IMR-90 (cell line): ENCODE data around the gene TTC27. TPM values are rescaled to one million over a fixed set of nuclear protein-coding genes. Genes with fewer than 3 reads are reported as not detected.

Experiments used
- ATAC-seq: fragments of 200-7000 bp; cut with Tn5 transposase; 2 replicates; pipeline ENCODE4 v1.9.1; 2020; ENCODE audit warnings: low read depth, mild to moderate bottlenecking, moderate library complexity
- BruUV-seq: library from RNA; stranded (reverse); fragments of 400-500 nt; replicated peaks from 2 replicates; lab custom pipeline; 2021; lab: Mats Ljungman, UMichigan
- CTCF ChIA-PET: fragments of 300-600 bp; formaldehyde crosslinking; extraction: SDS; loops from one replicate; lab custom pipeline; 2021; ENCODE audit warnings: antibody characterized with exemption; lab: Yijun Ruan, JAX
- POLR2A ChIA-PET: fragments of 300-600 bp; sonication (Branson Sonifier 250); formaldehyde crosslinking; loops from one replicate; lab custom pipeline; 2022; ENCODE audit warnings: antibody characterized with exemption; ENCODE audit not compliant: unreplicated experiment; lab: Charles Lee
- DNase-seq: peaks from one replicate; pipeline ENCODE4 v3.0.0; 2013
- H2AFZ ChIP-seq: replicated peaks from 2 replicates; pipeline ENCODE3; 2013; ENCODE audit warnings: low read length, mild to moderate bottlenecking; ENCODE audit not compliant: poor library complexity
- H2AK5ac ChIP-seq: 2 replicates; pipeline ENCODE4 v1.6.1; 2013; ENCODE audit warnings: low read depth, low read length, inconsistent platforms
- H2AK9ac ChIP-seq: replicated peaks from 2 replicates; pipeline ENCODE3; 2013; ENCODE audit warnings: mild to moderate bottlenecking, low read depth, low read length, moderate library complexity; ENCODE audit not compliant: poor library complexity
- H2BK120ac ChIP-seq: 2 replicates; pipeline ENCODE4 v1.6.1; 2013; ENCODE audit warnings: low read depth, low read length, inconsistent platforms
- H2BK15ac ChIP-seq: 3 replicates; pipeline ENCODE4 v1.6.1; 2013; ENCODE audit warnings: low read depth, low read length, inconsistent platforms
- H2BK20ac ChIP-seq: 2 replicates; pipeline ENCODE4 v1.6.1; 2013; ENCODE audit warnings: low read depth, mild to moderate bottlenecking, inconsistent platforms, low read length, moderate library complexity
- H2BK5ac ChIP-seq: 2 replicates; pipeline ENCODE4 v1.6.1; 2013; ENCODE audit warnings: mild to moderate bottlenecking, low read depth, low read length, inconsistent platforms; ENCODE audit not compliant: poor library complexity, severe bottlenecking
- H3K14ac ChIP-seq: replicated peaks from 2 replicates; pipeline ENCODE4 v1.6.1; 2013; ENCODE audit warnings: low read depth, low read length, inconsistent platforms
- H3K18ac ChIP-seq: 2 replicates; pipeline ENCODE4 v1.6.1; 2013; ENCODE audit warnings: low read depth, low read length, control low read depth
- H3K23ac ChIP-seq: 2 replicates; pipeline ENCODE4 v1.6.1; 2013; ENCODE audit warnings: low read depth, low read length, inconsistent platforms
- H3K27ac ChIP-seq: 2 replicates; pipeline ENCODE4 v1.5.1; 2013; ENCODE audit warnings: mild to moderate bottlenecking, control low read depth, low read length; ENCODE audit not compliant: insufficient read depth
- H3K27me3 ChIP-seq: 2 replicates; pipeline ENCODE4 v1.6.1; 2013; ENCODE audit warnings: low read length; ENCODE audit not compliant: control insufficient read depth, insufficient read depth
- H3K36me3 ChIP-seq: 2 replicates; pipeline ENCODE4 v1.6.1; 2013; ENCODE audit warnings: low read length, mixed read lengths; ENCODE audit not compliant: control insufficient read depth, insufficient read depth
- H3K4ac ChIP-seq: 2 replicates; pipeline ENCODE4 v1.6.1; 2013; ENCODE audit warnings: low read depth, low read length, inconsistent platforms
- H3K4me1 ChIP-seq: 2 replicates; pipeline ENCODE4 v1.6.1; 2013; ENCODE audit warnings: low read length, mixed read lengths; ENCODE audit not compliant: control insufficient read depth, insufficient read depth
- H3K4me2 ChIP-seq: 2 replicates; pipeline ENCODE4 v1.6.1; 2013; ENCODE audit warnings: low read depth, mild to moderate bottlenecking, control low read depth, low read length, moderate library complexity
- H3K4me3 ChIP-seq: 2 replicates; pipeline ENCODE4 v1.5.1; 2013; ENCODE audit warnings: low read depth, mild to moderate bottlenecking, control low read depth, low read length, moderate library complexity; ENCODE audit not compliant: insufficient read depth
- H3K56ac ChIP-seq: 2 replicates; pipeline ENCODE4 v1.6.1; 2013; ENCODE audit warnings: low read length, inconsistent platforms; ENCODE audit not compliant: insufficient read depth; ENCODE audit errors: extremely low read depth
- H3K79me1 ChIP-seq, 2 experiments: 2 replicates each; pipeline ENCODE4 v1.6.1; 2013; ENCODE audit warnings: low read length in 2 of 2, inconsistent platforms in 1 of 2, low read depth in 1 of 2
- H3K9ac ChIP-seq: 2 replicates; pipeline ENCODE4 v1.6.1; 2013; ENCODE audit warnings: low read depth, low read length, control low read depth
- H3K9me1 ChIP-seq: 2 replicates; pipeline ENCODE4 v1.6.1; 2013; ENCODE audit warnings: low read length, inconsistent platforms; ENCODE audit not compliant: insufficient read depth
- H3K9me3 ChIP-seq: 2 replicates; pipeline ENCODE4 v1.6.1; 2013; ENCODE audit warnings: low read length; ENCODE audit not compliant: control insufficient read depth, insufficient read depth
- H4K20me1 ChIP-seq: 2 replicates; pipeline ENCODE4 v1.6.1; 2013; ENCODE audit warnings: low read length, inconsistent platforms; ENCODE audit not compliant: insufficient read depth
- H4K5ac ChIP-seq: 2 replicates; pipeline ENCODE4 v1.6.1; 2013; ENCODE audit warnings: mild to moderate bottlenecking, low read depth, low read length, control low read depth
- H4K8ac ChIP-seq, 2 experiments: 2 replicates each; pipeline ENCODE4 v1.6.1; 2013; ENCODE audit warnings: low read depth in 2 of 2, low read length in 2 of 2, control low read depth in 1 of 2, inconsistent platforms in 1 of 2
- H4K91ac ChIP-seq: 2 replicates; pipeline ENCODE4 v1.6.1; 2013; ENCODE audit warnings: low read depth, low read length, inconsistent platforms; ENCODE audit not compliant: insufficient read depth
- BHLHE40 ChIP-seq: fragments of 150-350 bp; IDR thresholded peaks from 2 replicates; pipeline ENCODE4 v1.6.1; 2016; ENCODE audit warnings: mild to moderate bottlenecking, low read depth, low read length
- RFX5 ChIP-seq: IDR thresholded peaks from 2 replicates; pipeline ENCODE4 v1.8.0; 2012; ENCODE audit warnings: low read depth, mild to moderate bottlenecking, low read length, moderate library complexity
- USF2 ChIP-seq: fragments of 150-350 bp; IDR thresholded peaks from 2 replicates; pipeline ENCODE4 v1.6.1; 2017; ENCODE audit warnings: mild to moderate bottlenecking, antibody characterized with exemption, low read length, low read depth
- WGBS, 2 experiments: methylation state at CpG; one replicate each; pipeline versions ENCODE4 v1.1.5 to v1.1.7; 2013; ENCODE audit warnings: missing lambda C conversion rate in 2 of 2; ENCODE audit not compliant: insufficient read length in 1 of 2; ENCODE audit errors: extremely low coverage in 2 of 2; 5-methylcytosine and 5-hydroxymethylcytosine counted together
- dilution Hi-C: fragments of 300-500 bp; cut with HindIII; formaldehyde crosslinking; loops from one replicate; pipeline ENCODE4 v1.14.3; 2018; ENCODE audit warnings: low sequenced_read_pairs; ENCODE audit not compliant: unreplicated experiment
- in situ Hi-C: fragments of 300-500 bp; cut with MboI; formaldehyde crosslinking; loops from 3 replicates; pipeline ENCODE4 v1.14.3; 2019; ENCODE audit warnings: low sequenced_read_pairs, inconsistent platforms, mixed read lengths
- intact Hi-C: fragments of 100-400 bp; cut with micrococcal nuclease; formaldehyde crosslinking; loops from 2 replicates; pipeline ENCODE4 v1.10.0; 2022
- polyA plus RNA-seq, 3 experiments: library from polyadenylated mRNA; depleted of rRNA; stranded (reverse); fragments of >200 nt; gene quantifications; 2 replicates each; pipeline ENCODE4 v1.2.3, GENCODE V29; 2012; ENCODE audit warnings: low replicate concordance in 1 of 3
- total RNA-seq: library from RNA; depleted of rRNA; stranded (reverse); fragments of >200 nt; gene quantifications from 2 replicates; pipeline ENCODE4 v1.2.3, GENCODE V29; 2012

The TTC27 gene
- total and polyA plus RNA-seq, 2 of the 4 experiments (the other 2 are of a cell fraction): 12.7 to 30.5 TPM

GRCh38 chr2:32777714-32778113 is 149.9 kb downstream of the TTC27 start:
- H4K8ac ChIP-seq: no peak overlapping the region
- DNase-seq: no peak
- no peak overlapping the region for H2AK9ac ChIP-seq
- H3K4me2 ChIP-seq: no peak overlapping the region
- H3K9ac ChIP-seq: no peak overlapping the region
- in situ Hi-C loops: loop anchor here (25.0 kb wide), 1 partner anchor 785 kb away; no protein-coding TSS in a partner anchor
- H4K5ac ChIP-seq: no peak overlapping the region
- peak overlapping the region; percentile 52; the same call in 1 of the 2 replicates for H3K14ac ChIP-seq
- H3K4ac ChIP-seq: 0 out of 2 replicates have a peak overlapping the region, but pooled peaks have one; percentile 16
- intact Hi-C loops: no loop called here
- H2BK15ac ChIP-seq: no peak overlapping the region
- ChIA-PET CTCF (no interaction called here), POLR2A (interaction anchor here (0.6 kb wide), 1 partner anchor 153 kb away, joined by 3 read pairs; no protein-coding TSS in a partner anchor)
- H3K9me1 ChIP-seq: 0 out of 2 replicates have a peak, but pooled peaks cover 6% of the 10 kb centered on the region
- H3K23ac ChIP-seq: no peak overlapping the region
- no peaks in the 10 kb centered on the region for H4K20me1 ChIP-seq
- peaks cover 0 to 10% of the 10 kb centered on the region in 2 experiments; a peak in 3 of 4 replicates for H3K79me1 ChIP-seq
- no peak overlapping the region for H3K4me3 ChIP-seq
- dilution Hi-C loops: no loop called here
- no CpG with 5 or more reads among the region's 6 CpGs for WGBS, 2 experiments
- BruUV-seq: no TSS peak
- H2BK20ac ChIP-seq: peak overlapping the region; percentile 25
- no peak overlapping the region for H3K27ac ChIP-seq
- H2BK5ac ChIP-seq: no peak overlapping the region
- no peak for TF ChIP-seq BHLHE40
- TF ChIP-seq USF2: no peak
- TF ChIP-seq RFX5: no peak
- peaks cover 3% of the 10 kb centered on the region; the same call in 1 of the 2 replicates for H3K36me3 ChIP-seq
- peaks cover 7% of the 10 kb centered on the region; the same call in 1 of the 2 replicates for H3K4me1 ChIP-seq
- no peak overlapping the region for H2AK5ac ChIP-seq
- no peaks in the 10 kb centered on the region for H3K27me3 ChIP-seq
- H3K56ac ChIP-seq: no peak overlapping the region; the same call in 1 of the 2 replicates
- 0 out of 2 replicates have a peak overlapping the region, but pooled peaks have one; percentile 11 for H4K91ac ChIP-seq
- peaks cover 1% of the 10 kb centered on the region for H3K9me3 ChIP-seq
- no peak overlapping the region for H2BK120ac ChIP-seq
- no peak overlapping the region; the same call in 1 of the 2 replicates for H3K18ac ChIP-seq
- H2AFZ ChIP-seq: no peak overlapping the region
- ATAC-seq: no peak
